Activated CD4-positive, alpha-beta memory T cell treated with anti-CD3 and anti-CD28 coated beads for 36 hours (primary cell): ENCODE measurements around the gene FRAS1. TPM values are rescaled to one million over a fixed set of nuclear protein-coding genes. Genes with fewer than 3 reads are reported as not detected.

Source experiments
- CTCF ChIA-PET: fragments of 350-600 bp; sonication (Branson Sonifier 250); formaldehyde crosslinking; loops from one replicate; lab custom pipeline; 2021; ENCODE audit warnings: antibody characterized with exemption, inconsistent platforms; lab: Charles Lee
- POLR2A ChIA-PET: fragments of 350-600 bp; sonication (Branson Sonifier 250); formaldehyde crosslinking; loops from one replicate; lab custom pipeline; 2021; ENCODE audit warnings: antibody characterized with exemption; lab: Charles Lee
- DNase-seq: peaks from one replicate; pipeline ENCODE4 v3.0.0-alpha.2; 2020
- H3K27ac Mint-ChIP-seq: one replicate; pipeline ENCODE4 v1.8.0; 2021; ENCODE audit warnings: mixed read lengths
- H3K27me3 Mint-ChIP-seq: one replicate; pipeline ENCODE4 v1.8.0; 2021; ENCODE audit warnings: mixed read lengths
- H3K36me3 Mint-ChIP-seq: one replicate; pipeline ENCODE4 v1.8.0; 2021; ENCODE audit warnings: mixed read lengths
- H3K4me1 Mint-ChIP-seq: one replicate; pipeline ENCODE4 v1.8.0; 2021; ENCODE audit warnings: low read depth, mixed read lengths
- H3K4me3 Mint-ChIP-seq: one replicate; pipeline ENCODE4 v1.8.0; 2021; ENCODE audit warnings: mild to moderate bottlenecking, mixed read lengths
- H3K9me3 Mint-ChIP-seq: one replicate; pipeline ENCODE4 v1.8.0; 2021; ENCODE audit warnings: mixed read lengths
- intact Hi-C: fragments of 100-400 bp; cut with micrococcal nuclease; formaldehyde crosslinking; loops from one replicate; pipeline ENCODE4 v1.15.1; 2023
- total RNA-seq, 2 experiments: library from RNA; stranded (reverse); gene quantifications; one replicate each; pipeline ENCODE4 v1.2.3, GENCODE V29; 2021

FRAS1 gene
- total RNA-seq, 2 experiments from 2014 or later: not detected

DNA sequence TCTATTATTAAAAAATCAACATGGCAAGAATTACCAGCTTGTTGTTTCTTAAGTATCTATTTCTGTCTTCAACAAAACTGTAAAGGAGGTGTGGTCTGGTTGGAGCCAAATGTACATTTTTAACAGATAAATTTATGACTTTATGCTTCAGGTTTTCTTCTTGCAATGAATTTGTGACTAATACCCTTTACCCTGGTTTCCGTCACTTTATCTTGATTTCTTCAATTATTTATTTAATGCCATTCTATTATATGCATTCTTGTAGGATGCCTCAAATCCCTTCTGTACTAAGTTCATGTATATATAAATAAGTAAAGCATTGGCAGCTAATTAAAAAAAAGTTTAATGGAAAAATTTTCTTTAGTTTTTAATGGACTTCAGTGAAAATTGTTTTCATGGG lies 453.0 kb downstream of the FRAS1 start:
- no peak for DNase-seq
- H3K4me1 Mint-ChIP-seq: no peaks in the 10 kb centered on the region
- H3K27ac Mint-ChIP-seq: no peak overlapping the region
- no peak overlapping the region for H3K4me3 Mint-ChIP-seq
- peaks cover 4% of the 10 kb centered on the region for H3K27me3 Mint-ChIP-seq
- intact Hi-C loops: loop anchor here (10.0 kb wide), 1 partner anchor 455 kb away; the partner anchor contains the start of gene FRAS1
- POLR2A ChIA-PET: no interaction called here
- no peaks in the 10 kb centered on the region for H3K36me3 Mint-ChIP-seq
- no peaks in the 10 kb centered on the region for H3K9me3 Mint-ChIP-seq
- CTCF ChIA-PET: interaction anchor here (1.2 kb wide), 1 partner anchor 345 kb away, joined by 4 read pairs; no protein-coding TSS in a partner anchor

DNA sequence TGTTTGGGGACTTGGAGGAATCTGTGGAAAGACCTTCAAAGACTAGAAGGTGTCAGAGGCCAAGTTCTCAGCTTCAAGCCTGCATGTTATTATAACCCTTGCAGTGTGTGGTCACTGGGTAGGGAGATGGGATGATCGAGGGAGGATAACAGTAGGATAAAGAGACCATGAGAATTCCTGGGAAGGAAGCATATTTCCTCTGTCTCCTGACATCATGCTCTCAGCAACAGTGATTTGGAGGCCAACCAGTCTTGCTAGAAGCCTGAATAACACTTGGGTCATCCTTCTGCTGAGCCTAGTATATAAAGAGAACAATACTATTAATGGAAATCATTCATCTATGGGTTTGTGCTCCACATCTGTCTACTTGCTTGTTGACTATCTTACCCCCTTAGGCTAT lies 453.6 kb downstream of the FRAS1 start:
- intact Hi-C loops: loop anchor here (10.0 kb wide), 1 partner anchor 456 kb away; the partner anchor contains the start of gene FRAS1
- no peak overlapping the region for H3K4me3 Mint-ChIP-seq
- H3K9me3 Mint-ChIP-seq: no peaks in the 10 kb centered on the region
- POLR2A ChIA-PET: no interaction called here
- no peak overlapping the region for H3K27ac Mint-ChIP-seq
- no peaks in the 10 kb centered on the region for H3K36me3 Mint-ChIP-seq
- DNase-seq: no peak
- H3K27me3 Mint-ChIP-seq: peaks cover 4% of the 10 kb centered on the region
- CTCF ChIA-PET: no interaction called here
- no peaks in the 10 kb centered on the region for H3K4me1 Mint-ChIP-seq

DNA sequence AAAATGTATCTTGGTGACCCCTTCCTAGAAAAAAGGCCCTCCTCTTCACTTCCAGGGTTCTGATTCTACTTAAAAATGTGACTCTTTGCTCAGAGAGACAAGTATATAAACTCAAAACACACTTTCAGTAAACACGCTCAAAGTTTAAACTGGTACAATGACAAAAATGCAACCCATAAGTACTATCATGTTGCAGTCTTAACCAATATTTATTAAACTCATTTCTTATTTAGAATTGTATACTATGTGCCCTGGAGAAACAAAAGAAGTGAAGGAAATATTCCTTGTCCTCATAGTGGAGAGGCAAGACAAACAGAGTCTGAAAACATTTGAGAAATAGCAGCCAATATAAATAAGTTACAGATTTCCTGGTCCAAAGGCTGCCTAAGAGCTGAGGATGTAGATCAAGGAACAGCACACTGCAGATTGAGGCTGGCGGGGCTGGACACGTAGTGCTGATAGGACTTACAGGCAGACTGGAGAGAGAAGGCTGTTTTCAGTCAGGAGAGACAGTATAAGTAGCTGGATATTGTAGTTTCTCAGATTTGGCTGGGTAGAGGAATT lies 455.3 kb downstream of the FRAS1 start:
- Mint-ChIP-seq H3K4me1 (no peaks in the 10 kb centered on the region), H3K27me3 (no peaks in the 10 kb centered on the region), H3K4me3 (no peak overlapping the region), H3K27ac (no peak overlapping the region), H3K9me3 (no peaks in the 10 kb centered on the region), H3K36me3 (no peaks in the 10 kb centered on the region)
- no peak for DNase-seq
- intact Hi-C loops: loop anchor here (10.0 kb wide), 1 partner anchor 458 kb away; the partner anchor contains the start of gene FRAS1
- ChIA-PET CTCF (no interaction called here), POLR2A (no interaction called here)

DNA sequence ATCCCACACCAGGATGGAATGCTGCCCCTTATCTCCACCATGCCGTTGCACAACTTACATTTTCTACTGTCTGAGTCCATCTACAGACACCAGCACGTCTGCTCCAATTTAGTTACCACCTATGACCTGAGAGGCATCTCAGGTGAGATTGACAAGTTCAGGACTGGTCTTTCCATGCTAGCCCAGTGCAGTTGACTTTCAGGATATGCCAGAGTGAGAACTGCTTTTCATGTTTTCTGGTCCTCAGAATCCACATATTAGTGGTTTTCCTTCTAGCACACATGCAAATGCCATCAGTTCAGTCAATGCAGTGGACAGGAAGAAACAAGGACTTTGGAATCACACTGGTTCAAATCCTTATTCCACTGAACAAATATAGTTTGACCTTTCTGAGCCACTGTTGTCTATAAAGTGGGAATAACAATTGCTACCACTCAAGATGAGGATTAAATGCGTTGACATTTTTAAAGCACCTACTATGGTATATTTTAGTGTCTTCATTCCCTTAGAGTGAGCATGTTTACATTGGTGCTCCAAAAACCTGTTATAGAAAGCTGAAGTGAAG lies 456.4 kb downstream of the FRAS1 start:
- ChIA-PET CTCF (no interaction called here), POLR2A (no interaction called here)
- Mint-ChIP-seq H3K27ac (no peak overlapping the region), H3K36me3 (no peaks in the 10 kb centered on the region), H3K9me3 (no peaks in the 10 kb centered on the region), H3K4me3 (no peak overlapping the region), H3K4me1 (no peaks in the 10 kb centered on the region), H3K27me3 (no peaks in the 10 kb centered on the region)
- DNase-seq: no peak
- intact Hi-C loops: loop anchor here (10.0 kb wide), 1 partner anchor 459 kb away; the partner anchor contains the start of gene FRAS1

GRCh38 chr4:78517050-78517652 lies 460.0 kb downstream of the FRAS1 start:
- ChIA-PET POLR2A (no interaction called here), CTCF (interaction anchor here (0.7 to 1.0 kb wide), 2 partner anchors 223 to 625 kb away, joined by 3 to 4 read pairs; no protein-coding TSS in a partner anchor)
- intact Hi-C loops: loop anchor here (1.0 to 10.0 kb wide), 3 partner anchors 462 to 1130 kb away; partner anchors contain the start of gene FRAS1
- no peak overlapping the region for H3K27ac Mint-ChIP-seq
- H3K9me3 Mint-ChIP-seq: no peaks in the 10 kb centered on the region
- no peaks in the 10 kb centered on the region for H3K4me1 Mint-ChIP-seq
- no peaks in the 10 kb centered on the region for H3K36me3 Mint-ChIP-seq
- DNase-seq: no peak
- H3K4me3 Mint-ChIP-seq: no peak overlapping the region
- peaks cover 6% of the 10 kb centered on the region for H3K27me3 Mint-ChIP-seq

- H3K36me3 Mint-ChIP-seq: no peaks in the 10 kb centered on the region
- H3K27ac Mint-ChIP-seq: no peak overlapping the region
- no peaks in the 10 kb centered on the region for H3K4me1 Mint-ChIP-seq
- DNase-seq: no peak
- H3K27me3 Mint-ChIP-seq: peaks cover 6% of the 10 kb centered on the region
- H3K4me3 Mint-ChIP-seq: no peak overlapping the region
- no peaks in the 10 kb centered on the region for H3K9me3 Mint-ChIP-seq
- POLR2A ChIA-PET: no interaction called here
- CTCF ChIA-PET: interaction anchor here (1.0 to 1.1 kb wide), 2 partner anchors 348 to 459 kb away, joined by 3 read pairs; no protein-coding TSS in a partner anchor
- intact Hi-C loops: loop anchor here (5.0 to 10.0 kb wide), 2 partner anchors 464 to 1131 kb away; partner anchors contain the start of gene FRAS1
Observed at GRCh38 chr4:78518561-78518960, 461.4 kb downstream of the FRAS1 start.

- intact Hi-C loops: loop anchor here (5.0 to 10.0 kb wide), 2 partner anchors 465 to 1133 kb away; partner anchors contain the start of gene FRAS1
- Mint-ChIP-seq H3K4me3 (no peak overlapping the region), H3K9me3 (no peaks in the 10 kb centered on the region), H3K27ac (no peak overlapping the region), H3K36me3 (no peaks in the 10 kb centered on the region), H3K27me3 (peaks cover 12% of the 10 kb centered on the region), H3K4me1 (no peaks in the 10 kb centered on the region)
- no peak for DNase-seq
- POLR2A ChIA-PET: no interaction called here
- CTCF ChIA-PET: interaction anchor here (0.6 kb wide), 1 partner anchor 340 kb away, joined by 3 read pairs; no protein-coding TSS in a partner anchor
Observed at GRCh38 chr4:78519962-78520361, 462.8 kb downstream of the FRAS1 start.

- Mint-ChIP-seq H3K27me3 (peaks cover 12% of the 10 kb centered on the region), H3K4me3 (no peak overlapping the region), H3K27ac (no peak overlapping the region), H3K9me3 (no peaks in the 10 kb centered on the region), H3K4me1 (no peaks in the 10 kb centered on the region), H3K36me3 (no peaks in the 10 kb centered on the region)
- intact Hi-C loops: no loop called here
- POLR2A ChIA-PET: no interaction called here
- CTCF ChIA-PET: no interaction called here
- DNase-seq: no peak
Observed at GRCh38 chr4:78520808-78521226, 463.7 kb downstream of the FRAS1 start.

DNA sequence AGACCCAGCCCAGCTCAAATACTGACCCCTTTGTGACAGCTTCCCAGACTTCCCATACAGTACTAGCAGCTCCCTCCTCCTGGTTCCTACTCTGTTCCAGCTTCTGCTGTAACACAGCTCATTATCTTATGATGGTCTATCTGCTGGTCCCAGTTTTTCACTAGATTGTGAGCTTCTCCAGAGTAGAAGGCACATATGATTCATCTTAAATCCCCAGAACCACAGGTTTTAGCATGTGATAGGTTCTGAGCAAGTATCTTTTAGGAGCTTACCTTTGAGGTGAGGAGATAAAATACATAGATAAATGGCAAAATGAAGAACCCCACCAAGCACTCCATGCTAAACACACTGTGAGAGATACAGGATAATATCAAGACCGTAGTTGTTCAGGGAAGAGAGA lies 466.9 kb downstream of the FRAS1 start:
- POLR2A ChIA-PET: no interaction called here
- Mint-ChIP-seq H3K9me3 (no peaks in the 10 kb centered on the region), H3K36me3 (no peaks in the 10 kb centered on the region), H3K27ac (no peak overlapping the region), H3K4me3 (no peak overlapping the region), H3K27me3 (peaks cover 12% of the 10 kb centered on the region), H3K4me1 (no peaks in the 10 kb centered on the region)
- CTCF ChIA-PET: no interaction called here
- intact Hi-C loops: no loop called here
- no peak for DNase-seq

GRCh38 chr4:78525559-78525958 lies 468.4 kb downstream of the FRAS1 start:
- Mint-ChIP-seq H3K4me3 (no peak overlapping the region), H3K36me3 (no peaks in the 10 kb centered on the region), H3K27ac (no peak overlapping the region), H3K4me1 (no peaks in the 10 kb centered on the region), H3K27me3 (peaks cover 7% of the 10 kb centered on the region), H3K9me3 (no peaks in the 10 kb centered on the region)
- intact Hi-C loops: no loop called here
- ChIA-PET POLR2A (no interaction called here), CTCF (no interaction called here)
- DNase-seq: no peak

DNA sequence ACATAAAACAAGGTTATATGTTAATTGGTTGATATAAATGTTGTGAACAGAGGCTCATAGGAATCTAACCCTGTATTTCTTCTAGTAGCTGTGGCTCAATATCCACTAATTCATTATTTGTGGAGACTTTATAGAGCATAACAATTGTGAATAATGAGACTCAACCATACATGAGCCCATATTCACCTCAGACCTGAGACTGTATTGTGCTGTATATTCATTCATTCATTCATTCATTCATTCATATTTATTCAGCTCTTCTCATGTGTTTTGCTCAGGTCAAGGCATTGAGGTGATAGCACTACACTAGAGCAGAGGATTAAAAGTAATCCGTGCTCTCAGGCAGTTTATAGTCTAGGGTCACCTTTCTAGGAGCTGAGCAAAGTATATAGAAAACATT lies 470.0 kb downstream of the FRAS1 start:
- H3K27ac Mint-ChIP-seq: no peak overlapping the region
- no peaks in the 10 kb centered on the region for H3K9me3 Mint-ChIP-seq
- H3K4me1 Mint-ChIP-seq: no peaks in the 10 kb centered on the region
- CTCF ChIA-PET: no interaction called here
- no peak overlapping the region for H3K4me3 Mint-ChIP-seq
- POLR2A ChIA-PET: no interaction called here
- no peaks in the 10 kb centered on the region for H3K36me3 Mint-ChIP-seq
- peaks cover 6% of the 10 kb centered on the region for H3K27me3 Mint-ChIP-seq
- DNase-seq: no peak
- intact Hi-C loops: no loop called here

DNA sequence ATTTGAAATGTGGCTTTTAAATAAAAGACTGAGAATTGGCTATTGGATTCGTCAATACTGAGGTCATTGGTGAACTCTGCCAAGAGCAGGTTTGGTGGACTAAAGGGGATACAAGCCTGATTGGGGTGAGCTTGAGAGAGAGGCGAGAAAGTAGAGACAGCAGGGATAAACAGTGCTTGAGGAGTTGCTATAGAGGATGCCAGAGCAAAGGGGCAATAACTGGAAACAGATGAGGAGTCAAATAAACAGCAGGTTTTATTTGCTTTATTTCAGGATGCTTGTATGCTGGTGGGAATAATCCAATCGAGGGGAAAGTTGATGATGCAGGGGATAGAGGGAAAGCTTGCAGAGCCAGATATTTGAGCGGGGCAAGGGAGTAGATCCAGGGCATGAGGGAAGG lies 470.4 kb downstream of the FRAS1 start:
- POLR2A ChIA-PET: no interaction called here
- H3K4me1 Mint-ChIP-seq: no peaks in the 10 kb centered on the region

More for the DNA sequence above, 470.4 kb downstream of the FRAS1 start:
- Mint-ChIP-seq H3K27me3 (peaks cover 6% of the 10 kb centered on the region), H3K4me3 (no peak overlapping the region), H3K9me3 (no peaks in the 10 kb centered on the region), H3K27ac (no peak overlapping the region), H3K36me3 (no peaks in the 10 kb centered on the region)
- CTCF ChIA-PET: no interaction called here
- intact Hi-C loops: no loop called here
- DNase-seq: no peak
